ENCODE data around the gene ZNF414. TPM values are rescaled to one million over a fixed set of nuclear protein-coding genes. Genes with fewer than 3 reads are reported as not detected.
A peak's percentile ranks its signal among the peaks of the same experiment; 100 is the strongest.

The ZNF414 gene
- total and polyA plus RNA-seq, 7 donors: 3.6 to 31.0 (median 17.1) TPM

DNA sequence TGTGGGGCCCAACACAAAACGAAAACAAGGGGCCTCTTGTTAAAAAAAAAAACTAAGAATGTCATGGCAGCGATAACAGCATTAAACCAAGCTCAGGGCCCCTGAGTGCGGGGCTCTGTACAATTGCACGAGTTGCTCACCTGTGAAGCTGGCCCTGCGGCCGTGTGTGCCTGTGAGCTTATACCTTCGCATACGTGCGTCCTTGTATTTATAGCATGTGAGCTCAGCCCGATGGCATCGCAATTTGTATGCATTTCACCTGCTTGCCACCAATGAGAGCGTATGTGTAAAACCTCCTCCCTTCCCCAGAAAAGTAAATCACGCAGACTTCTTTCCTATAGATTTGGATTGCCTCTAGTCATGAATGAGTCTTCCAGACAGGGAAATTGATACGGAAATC lies 52.1 kb downstream of the ZNF414 start:
- no peak for DNase-seq
- WGBS, 2 donors: 92 to 93% methylated on average over 14 of the region's 14 CpGs
- peak overlapping the region in 1 of 4 donors; percentile 73 for H3K27ac ChIP-seq
- no peaks in the 10 kb centered on the region for H3K27me3 ChIP-seq
- intact Hi-C loops (cut with DNase I): no loop called here
- H3K36me3 ChIP-seq: peaks cover 0 to 43% (median 32%) of the 10 kb centered on the region in 4 donors
- H3K4me3 ChIP-seq: no peak overlapping the region
- TF ChIP-seq, protein P1, sequence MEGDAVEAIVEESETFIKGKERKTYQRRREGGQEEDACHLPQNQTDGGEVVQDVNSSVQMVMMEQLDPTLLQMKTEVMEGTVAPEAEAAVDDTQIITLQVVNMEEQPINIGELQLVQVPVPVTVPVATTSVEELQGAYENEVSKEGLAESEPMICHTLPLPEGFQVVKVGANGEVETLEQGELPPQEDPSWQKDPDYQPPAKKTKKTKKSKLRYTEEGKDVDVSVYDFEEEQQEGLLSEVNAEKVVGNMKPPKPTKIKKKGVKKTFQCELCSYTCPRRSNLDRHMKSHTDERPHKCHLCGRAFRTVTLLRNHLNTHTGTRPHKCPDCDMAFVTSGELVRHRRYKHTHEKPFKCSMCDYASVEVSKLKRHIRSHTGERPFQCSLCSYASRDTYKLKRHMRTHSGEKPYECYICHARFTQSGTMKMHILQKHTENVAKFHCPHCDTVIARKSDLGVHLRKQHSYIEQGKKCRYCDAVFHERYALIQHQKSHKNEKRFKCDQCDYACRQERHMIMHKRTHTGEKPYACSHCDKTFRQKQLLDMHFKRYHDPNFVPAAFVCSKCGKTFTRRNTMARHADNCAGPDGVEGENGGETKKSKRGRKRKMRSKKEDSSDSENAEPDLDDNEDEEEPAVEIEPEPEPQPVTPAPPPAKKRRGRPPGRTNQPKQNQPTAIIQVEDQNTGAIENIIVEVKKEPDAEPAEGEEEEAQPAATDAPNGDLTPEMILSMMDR (IDR thresholded peaks at IDR 0.05): no peak
- no peak for TF ChIP-seq EP300 (IDR thresholded peaks at IDR 0.05)
- H3K4me1 ChIP-seq: peaks cover 0 to 65% (median 58%) of the 10 kb centered on the region in 4 donors
- no peaks in the 10 kb centered on the region for H3K9me3 ChIP-seq

DNA sequence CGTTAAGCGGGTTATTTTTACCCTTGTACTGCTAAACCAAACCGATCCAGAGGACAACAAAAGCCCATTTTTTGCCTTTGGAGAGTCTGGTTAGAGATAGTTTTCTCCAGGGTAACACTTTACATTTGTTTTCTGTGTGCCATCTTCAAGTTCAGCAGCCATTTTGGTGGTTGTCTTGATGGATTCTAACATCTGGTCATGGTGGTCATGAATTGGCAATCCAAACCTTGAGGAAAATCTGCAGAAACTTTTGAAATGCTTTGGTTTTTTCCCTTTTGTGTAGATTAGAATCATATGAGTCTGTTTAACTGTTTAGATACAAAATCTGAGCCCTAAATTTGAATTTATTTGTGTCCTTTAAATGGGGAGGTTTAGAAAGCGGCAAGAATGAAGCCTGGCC lies 52.6 kb downstream of the ZNF414 start:
- DNase-seq: no peak
- Histone ChIP-seq H3K4me3 (no peak overlapping the region), H3K27ac (peak overlapping the region in 2 of 4 donors; percentile 68 to 73), H3K4me1 (peaks cover 0 to 70% (median 63%) of the 10 kb centered on the region in 4 donors), H3K9me3 (no peaks in the 10 kb centered on the region), H3K36me3 (peaks cover 0 to 43% (median 30%) of the 10 kb centered on the region in 4 donors), H3K27me3 (no peaks in the 10 kb centered on the region)
- 90 to 95% methylated on average over 3 to 4 of the region's 4 CpGs for WGBS, 2 donors
- intact Hi-C loops (cut with DNase I): no loop called here
- TF ChIP-seq EP300 (IDR thresholded peaks at IDR 0.05) (no peak), POLR2A (IDR thresholded peaks at IDR 0.05) (no peak), POLR2AphosphoS5 (IDR thresholded peaks at IDR 0.05) (no peak)
- TF ChIP-seq, protein P1 (IDR thresholded peaks at IDR 0.05): no peak

DNA sequence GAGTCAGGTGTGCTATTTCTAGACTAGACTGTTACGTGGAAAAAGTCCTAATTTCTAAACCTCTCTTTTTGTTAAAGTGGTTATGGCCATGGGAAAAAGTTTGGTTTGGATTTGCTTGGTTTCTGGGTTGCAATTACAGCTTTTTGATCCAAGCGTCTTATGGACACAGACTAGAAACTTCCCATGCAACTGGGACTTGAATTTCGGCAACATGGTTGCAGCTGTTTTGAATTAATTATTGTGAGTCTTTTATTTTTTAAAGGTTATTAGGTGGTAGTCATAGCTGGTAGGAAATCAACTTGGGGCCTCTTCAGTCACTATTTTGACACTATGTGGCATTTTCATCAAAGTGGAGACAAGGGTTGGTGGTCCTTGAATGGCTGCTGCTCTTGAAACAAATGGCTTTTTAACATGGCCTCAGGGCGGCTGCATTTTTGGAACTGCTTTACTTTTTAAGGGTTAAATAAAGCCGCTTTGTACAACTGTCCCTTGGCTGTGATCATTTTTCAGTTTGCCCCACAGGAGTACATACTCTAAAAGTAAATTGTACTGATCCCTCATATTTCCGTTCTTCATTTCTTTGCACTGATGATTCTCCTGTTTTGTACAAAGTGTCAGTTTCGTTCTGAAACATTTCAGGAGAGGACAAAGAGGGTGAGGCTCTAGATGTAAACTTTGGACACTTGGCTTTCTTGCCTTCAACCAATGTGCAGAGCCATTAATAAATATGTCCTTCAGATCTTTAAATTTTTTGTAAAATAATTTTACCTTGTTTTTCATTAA lies 53.3 kb downstream of the ZNF414 start:
- intact Hi-C loops (cut with DNase I): no loop called here
- peak; percentile 29 for DNase-seq
- H3K4me3 ChIP-seq: no peak overlapping the region
- H3K27me3 ChIP-seq: no peaks in the 10 kb centered on the region
- H3K4me1 ChIP-seq: peaks cover 0 to 75% (median 69%) of the 10 kb centered on the region in 4 donors
- peak overlapping the region; percentile 12 to 73 (median 64) for H3K27ac ChIP-seq
- no peak for TF ChIP-seq POLR2AphosphoS5 (IDR thresholded peaks at IDR 0.05)
- TF ChIP-seq, protein P1 (IDR thresholded peaks at IDR 0.05): no peak
- no peak for TF ChIP-seq POLR2A (IDR thresholded peaks at IDR 0.05)
- no peak for TF ChIP-seq EP300 (IDR thresholded peaks at IDR 0.05)
- no peaks in the 10 kb centered on the region for H3K9me3 ChIP-seq
- 81 to 84% methylated on average over 7 of the region's 7 CpGs for WGBS, 2 donors
- H3K36me3 ChIP-seq: peaks cover 0 to 43% (median 27%) of the 10 kb centered on the region in 4 donors

Other genes starting within 250 kb of the ZNF414 start
- gene CD320, start 205.8 kb downstream of the ZNF414 start, total RNA-seq: 10 to 100 TPM; 22.5 to 39.6 (median 28.7) TPM
- gene CD320, start 205.8 kb downstream of the ZNF414 start, polyA plus RNA-seq: 10 to 100 TPM; 10.2 to 72.6 (median 12.0) TPM
- gene NDUFA7, start 192.8 kb downstream of the ZNF414 start, total RNA-seq: 10 to 100 TPM; 21.0 to 35.5 (median 27.5) TPM
- gene NDUFA7, start 192.8 kb downstream of the ZNF414 start, polyA plus RNA-seq: 100 to 1,000 TPM; 115 to 146 (median 130) TPM
- gene RPS28, start 192.7 kb downstream of the ZNF414 start, total RNA-seq: 100 to 1,000 TPM; 244 to 601 (median 414) TPM
- gene RPS28, start 192.7 kb downstream of the ZNF414 start, polyA plus RNA-seq: 100 to 1,000 TPM; 574 to 938 (median 657) TPM
- gene KANK3, start 170.9 kb downstream of the ZNF414 start, total RNA-seq: 1 to 10 TPM; 6.5 to 8.9 (median 8.4) TPM
- gene KANK3, start 170.9 kb downstream of the ZNF414 start, polyA plus RNA-seq: 1 to 10 TPM in 2 of 3 donors, under 1 TPM in 1; 0.92 to 4.9 (median 3.6) TPM
- 10 to 100 TPM in 3 of 4 donors, 1 to 10 TPM in 1; 7.1 to 31.6 (median 24.0) TPM for gene ANGPTL4, start 150.0 kb downstream of the ZNF414 start, total RNA-seq
- 10 to 100 TPM in 1 of 3 donors, 1 to 10 TPM in 2; 2.3 to 10.3 (median 2.4) TPM for gene ANGPTL4, start 150.0 kb downstream of the ZNF414 start, polyA plus RNA-seq
- 10 to 100 TPM; 17.5 to 42.1 (median 28.7) TPM for gene RAB11B, start 123.8 kb downstream of the ZNF414 start, total RNA-seq
- gene RAB11B, start 123.8 kb downstream of the ZNF414 start, polyA plus RNA-seq: 100 to 1,000 TPM in 1 of 3 donors, 10 to 100 TPM in 2; 67.0 to 103 (median 82.9) TPM
- 100 to 1,000 TPM; 283 to 383 (median 303) TPM for gene MARCHF2, start 100.9 kb downstream of the ZNF414 start, total RNA-seq
- gene MARCHF2, start 100.9 kb downstream of the ZNF414 start, polyA plus RNA-seq: 10 to 100 TPM; 25.8 to 46.2 (median 42.1) TPM
- 100 to 1,000 TPM in 1 of 4 donors, 10 to 100 TPM in 3; 62.8 to 100 (median 76.1) TPM for gene HNRNPM, start 69.2 kb downstream of the ZNF414 start, total RNA-seq
- gene HNRNPM, start 69.2 kb downstream of the ZNF414 start, polyA plus RNA-seq: 100 to 1,000 TPM in 1 of 3 donors, 10 to 100 TPM in 2; 80.5 to 224 (median 83.9) TPM
- 1 to 10 TPM in 1 of 4 donors, under 1 TPM in 2, not detected in 1; 0.16 to 1.1 (median 0.36) TPM for gene PRAM1, start 11.5 kb downstream of the ZNF414 start, total RNA-seq
- 1 to 10 TPM in 1 of 3 donors, under 1 TPM in 2; 0.60 to 1.5 (median 0.69) TPM for gene PRAM1, start 11.5 kb downstream of the ZNF414 start, polyA plus RNA-seq
- 10 to 100 TPM in 3 of 4 donors, 1 to 10 TPM in 1; 7.4 to 13.2 (median 11.6) TPM for gene MYO1F, start 63.3 kb upstream of the ZNF414 start, total RNA-seq
- gene MYO1F, start 63.3 kb upstream of the ZNF414 start, polyA plus RNA-seq: 10 to 100 TPM in 1 of 3 donors, 1 to 10 TPM in 2; 6.6 to 19.4 (median 6.9) TPM
- 10 to 100 TPM; 20.3 to 90.6 (median 27.2) TPM for gene ADAMTS10, start 96.5 kb upstream of the ZNF414 start, total RNA-seq
- gene ADAMTS10, start 96.5 kb upstream of the ZNF414 start, polyA plus RNA-seq: 10 to 100 TPM in 1 of 3 donors, 1 to 10 TPM in 1, not detected in 1; 1.2 to 13.7 TPM
- gene NFILZ, start 116.5 kb upstream of the ZNF414 start, total RNA-seq: not detected
- not detected for gene NFILZ, start 116.5 kb upstream of the ZNF414 start, polyA plus RNA-seq
- gene ACTL9, start 184.6 kb upstream of the ZNF414 start, total RNA-seq: not detected
- not detected for gene ACTL9, start 184.6 kb upstream of the ZNF414 start, polyA plus RNA-seq
- gene OR2Z1, start 207.5 kb upstream of the ZNF414 start, total RNA-seq: not detected
- not detected for gene OR2Z1, start 207.5 kb upstream of the ZNF414 start, polyA plus RNA-seq